IPS-15b (cell line): ENCODE data around the gene HOXD10.

Source experiments
- H3K27me3 ChIP-seq: one replicate; pipeline ENCODE4 v1.6.1; 2013; ENCODE audit warnings: low read length; ENCODE audit not compliant: control insufficient read depth, insufficient read depth
- H3K36me3 ChIP-seq: one replicate; pipeline ENCODE4 v1.6.1; 2013; ENCODE audit warnings: low read length; ENCODE audit not compliant: control insufficient read depth, insufficient read depth
- H3K4me1 ChIP-seq: one replicate; pipeline ENCODE4 v1.6.1; 2013; ENCODE audit warnings: mild to moderate bottlenecking, low read length; ENCODE audit not compliant: control insufficient read depth, insufficient read depth
- H3K4me3 ChIP-seq: one replicate; pipeline ENCODE4 v1.5.1; 2013; ENCODE audit warnings: low read depth, low read length
- H3K9ac ChIP-seq: one replicate; pipeline ENCODE4 v1.6.1; 2013; ENCODE audit warnings: low read depth, mild to moderate bottlenecking, low read length
- H3K9me3 ChIP-seq: one replicate; pipeline ENCODE4 v1.6.1; 2013; ENCODE audit warnings: mild to moderate bottlenecking, low read length; ENCODE audit not compliant: control insufficient read depth, insufficient read depth

Gene HOXD10

DNA sequence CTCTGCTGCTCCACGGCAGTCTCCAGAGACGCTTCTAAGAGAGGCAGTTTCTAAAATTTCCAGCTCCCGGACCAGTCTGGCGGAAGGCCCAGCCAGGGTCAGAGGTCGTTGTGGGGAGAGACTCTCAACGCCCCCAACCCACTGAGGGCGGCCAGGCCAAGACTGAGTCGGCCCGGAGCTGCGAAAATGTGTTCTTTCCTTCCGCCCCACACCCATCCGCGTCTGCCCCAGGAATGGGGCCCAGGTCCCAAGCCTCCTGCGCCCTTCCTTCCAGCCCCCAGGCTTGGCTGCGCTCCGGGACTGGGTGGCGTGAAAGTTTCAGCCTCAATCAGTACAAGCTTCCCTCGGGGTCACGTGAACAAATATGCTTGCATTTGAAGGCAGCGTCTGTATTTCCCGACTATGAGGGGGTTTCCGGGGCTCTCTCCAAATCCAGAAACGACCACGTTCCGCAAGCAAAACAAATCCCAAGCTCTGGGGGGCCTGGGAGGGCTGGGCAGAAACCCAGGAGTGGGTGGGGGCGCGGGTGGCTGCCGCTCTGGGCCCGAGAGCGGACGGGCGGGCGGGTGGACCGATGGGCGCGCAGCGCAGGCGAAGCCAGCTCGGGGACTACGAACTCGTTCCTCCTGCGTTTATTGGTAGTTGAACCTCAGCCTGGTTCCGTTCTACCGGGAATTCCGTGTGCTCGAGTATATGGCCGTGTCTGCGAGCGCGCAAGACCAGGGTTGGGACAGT is 43.8 kb downstream of the HOXD10 start:
- Histone ChIP-seq H3K27me3 (peaks cover 100% of the 10 kb centered on the region), H3K4me1 (peaks cover 4% of the 10 kb centered on the region), H3K9ac (no peak overlapping the region), H3K4me3 (peak overlapping the region; percentile 22), H3K36me3 (no peaks in the 10 kb centered on the region), H3K9me3 (no peaks in the 10 kb centered on the region)

DNA sequence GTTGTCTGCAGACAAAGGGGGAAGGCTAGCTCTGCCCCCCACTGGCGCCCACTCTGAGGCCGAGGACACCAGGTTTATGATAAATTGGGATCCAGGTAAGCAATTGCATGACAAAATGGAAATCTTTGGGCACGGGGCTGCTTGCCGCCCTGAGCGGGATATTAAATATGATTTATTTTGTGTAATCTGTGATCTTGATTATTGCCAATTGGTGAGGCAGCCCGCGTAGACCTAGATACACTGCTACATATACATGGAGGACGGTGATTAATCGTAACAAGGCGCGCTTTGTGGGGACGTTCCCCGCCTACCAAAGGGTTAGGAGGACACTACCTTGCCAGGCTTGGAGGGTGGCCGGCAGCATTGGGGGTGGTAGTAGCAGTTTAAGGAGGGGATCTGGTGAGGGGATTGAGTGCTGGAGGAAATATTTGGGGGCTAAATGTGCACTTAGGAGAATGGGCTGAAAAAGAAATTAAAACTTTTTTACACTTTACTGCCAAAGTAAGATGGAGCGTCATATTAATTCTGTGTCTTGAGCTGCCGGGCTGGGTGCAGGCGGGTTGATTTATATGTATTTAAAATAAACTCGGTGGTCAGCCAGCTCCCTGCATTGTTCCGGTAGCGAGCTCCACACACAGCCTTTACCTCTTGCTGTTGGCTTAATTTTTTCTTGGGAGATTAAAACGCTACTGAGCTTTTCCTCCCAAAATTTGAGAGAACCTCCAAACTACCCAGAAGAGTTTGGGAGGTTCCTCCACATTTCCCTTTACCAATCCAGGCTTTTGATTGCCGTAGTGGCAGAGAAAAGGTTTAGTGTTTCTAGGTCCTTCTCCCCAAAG is 44.6 kb downstream of the HOXD10 start:
- no peaks in the 10 kb centered on the region for H3K9me3 ChIP-seq
- H3K27me3 ChIP-seq, result peaks cover 100% of the 10 kb centered on the region
- H3K4me1 ChIP-seq, result peaks cover 2% of the 10 kb centered on the region
- H3K9ac ChIP-seq, result no peak overlapping the region
- H3K4me3 ChIP-seq, result peak overlapping the region; percentile 12
- H3K36me3 ChIP-seq, result no peaks in the 10 kb centered on the region

DNA sequence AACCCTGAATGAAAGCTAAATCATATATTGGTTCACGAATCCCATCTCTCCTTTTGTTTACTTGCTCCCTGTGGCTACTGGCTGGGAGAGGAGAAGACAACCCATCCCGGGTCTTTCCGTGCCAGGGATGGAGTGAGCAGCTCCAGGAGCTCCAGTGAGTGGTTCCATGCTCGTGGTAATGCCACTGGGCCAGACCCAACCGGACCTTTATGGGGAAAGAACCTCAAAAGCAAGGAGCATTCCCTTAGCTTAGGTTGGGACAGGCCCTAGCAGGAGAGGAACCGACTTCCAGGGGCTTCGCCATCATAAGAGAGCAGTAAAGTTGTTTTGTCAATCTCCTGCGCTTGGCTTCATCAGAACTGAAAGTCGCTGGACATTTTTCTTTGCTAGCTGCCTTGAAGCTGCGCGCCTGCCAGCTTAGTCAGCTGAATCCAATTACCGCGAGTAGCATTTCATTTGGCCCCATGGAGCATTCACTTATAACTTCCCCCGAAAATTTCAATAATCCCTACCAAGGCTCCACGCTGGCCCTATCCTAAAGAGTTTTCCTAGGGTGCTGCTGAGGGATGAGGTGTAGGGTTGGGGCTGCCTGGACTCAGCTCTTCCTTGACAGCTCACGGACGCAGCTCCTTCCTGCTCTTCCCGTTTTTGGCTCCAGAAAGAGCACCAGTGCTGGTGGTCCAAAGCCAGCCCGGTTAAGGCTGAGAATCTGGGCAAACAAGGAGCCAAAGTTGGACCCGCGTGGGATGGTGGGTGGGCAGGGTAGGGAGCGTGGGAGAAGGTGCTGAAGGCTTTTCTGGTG is 45.4 kb downstream of the HOXD10 start:
- H3K4me3 ChIP-seq, result peak overlapping the region; percentile 12
- H3K9ac ChIP-seq, result no peak overlapping the region
- peaks cover 100% of the 10 kb centered on the region for H3K27me3 ChIP-seq
- no peaks in the 10 kb centered on the region for H3K9me3 ChIP-seq
- H3K36me3 ChIP-seq, result no peaks in the 10 kb centered on the region
- peaks cover 2% of the 10 kb centered on the region for H3K4me1 ChIP-seq

DNA sequence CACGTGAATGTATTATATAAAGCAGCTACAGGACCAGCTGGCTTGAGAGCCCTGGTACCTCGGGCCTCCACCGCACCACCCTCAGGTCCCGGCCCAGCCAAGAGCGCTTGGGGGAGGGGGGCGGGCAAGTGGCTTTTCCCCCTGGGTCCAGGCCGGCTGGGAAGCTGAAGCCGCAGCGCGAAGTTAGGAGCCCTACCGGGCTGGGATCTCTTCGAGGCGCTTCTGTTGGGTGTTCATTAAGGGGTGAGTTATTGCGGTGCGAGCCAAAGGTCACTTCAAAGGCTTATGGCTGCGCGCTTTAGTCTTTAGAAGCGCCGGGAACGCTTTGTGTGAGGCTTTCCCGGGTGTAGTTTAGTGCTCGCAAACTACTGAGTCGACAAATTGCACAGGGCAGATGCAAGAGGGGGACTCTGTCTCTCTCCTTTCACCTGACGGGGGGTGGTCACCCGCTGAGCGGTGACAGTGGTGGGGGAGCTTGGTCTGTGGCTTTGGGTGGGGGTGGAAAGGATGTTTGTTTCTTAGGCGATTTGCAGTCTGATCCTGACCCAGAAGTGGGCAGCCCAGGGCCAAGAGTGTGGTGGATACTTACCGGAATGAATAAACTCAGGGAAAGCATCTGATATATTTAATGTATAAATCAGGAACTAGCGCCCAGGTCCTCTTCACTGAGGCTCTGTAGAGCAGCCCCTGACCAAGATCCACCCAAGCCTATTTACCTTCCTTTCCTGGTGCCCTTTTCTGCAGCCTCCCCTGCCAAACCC is 46.5 kb downstream of the HOXD10 start:
- peaks cover 100% of the 10 kb centered on the region for H3K27me3 ChIP-seq
- H3K9ac ChIP-seq, result no peak overlapping the region
- peak overlapping the region; percentile 19 for H3K4me3 ChIP-seq
- H3K9me3 ChIP-seq, result no peaks in the 10 kb centered on the region
- peaks cover 2% of the 10 kb centered on the region for H3K4me1 ChIP-seq
- no peaks in the 10 kb centered on the region for H3K36me3 ChIP-seq

GRCh38 chr2:176163672-176164056 is 47.1 kb downstream of the HOXD10 start:
- Histone ChIP-seq H3K27me3 (peaks cover 100% of the 10 kb centered on the region), H3K4me1 (peaks cover 2% of the 10 kb centered on the region), H3K36me3 (no peaks in the 10 kb centered on the region), H3K9me3 (no peaks in the 10 kb centered on the region), H3K9ac (no peak overlapping the region), H3K4me3 (peak overlapping the region; percentile 19)

DNA sequence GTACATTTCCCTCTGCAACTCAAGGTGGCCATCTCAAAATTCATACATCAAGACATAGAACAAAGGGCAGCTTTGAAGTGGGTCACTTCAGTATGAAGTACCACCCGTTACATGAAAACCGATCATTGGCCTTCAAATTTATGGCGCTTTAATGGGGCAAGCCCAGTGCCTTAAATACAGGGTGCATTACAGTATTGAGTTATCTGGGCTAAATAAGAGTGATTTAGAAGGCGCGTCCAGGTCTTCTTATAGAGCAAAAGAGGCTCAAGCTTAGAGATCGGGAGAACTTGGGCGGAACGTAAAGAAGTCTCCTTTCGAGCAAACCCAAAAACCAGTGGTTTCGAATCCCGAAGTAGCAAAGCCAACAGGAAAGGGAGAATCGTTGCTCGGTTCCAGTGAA is 47.6 kb downstream of the HOXD10 start:
- Histone ChIP-seq H3K4me3 (peak overlapping the region; percentile 18), H3K4me1 (peaks cover 2% of the 10 kb centered on the region), H3K36me3 (no peaks in the 10 kb centered on the region), H3K27me3 (peaks cover 100% of the 10 kb centered on the region), H3K9ac (no peak overlapping the region), H3K9me3 (no peaks in the 10 kb centered on the region)

- Histone ChIP-seq H3K27me3 (peaks cover 100% of the 10 kb centered on the region), H3K9me3 (no peaks in the 10 kb centered on the region), H3K36me3 (no peaks in the 10 kb centered on the region), H3K4me3 (peak overlapping the region; percentile 18), H3K9ac (no peak overlapping the region), H3K4me1 (peaks cover 2% of the 10 kb centered on the region)
These were observed 48.2 kb downstream of the HOXD10 start for GRCh38 chr2:176164611-176165369.

- no peaks in the 10 kb centered on the region for H3K9me3 ChIP-seq
- no peak overlapping the region for H3K9ac ChIP-seq
- H3K4me3 ChIP-seq, result peak overlapping the region; percentile 18
- no peaks in the 10 kb centered on the region for H3K36me3 ChIP-seq
- H3K4me1 ChIP-seq, result peaks cover 2% of the 10 kb centered on the region
- peaks cover 100% of the 10 kb centered on the region for H3K27me3 ChIP-seq
These were observed 48.9 kb downstream of the HOXD10 start for GRCh38 chr2:176165370-176166050.

DNA sequence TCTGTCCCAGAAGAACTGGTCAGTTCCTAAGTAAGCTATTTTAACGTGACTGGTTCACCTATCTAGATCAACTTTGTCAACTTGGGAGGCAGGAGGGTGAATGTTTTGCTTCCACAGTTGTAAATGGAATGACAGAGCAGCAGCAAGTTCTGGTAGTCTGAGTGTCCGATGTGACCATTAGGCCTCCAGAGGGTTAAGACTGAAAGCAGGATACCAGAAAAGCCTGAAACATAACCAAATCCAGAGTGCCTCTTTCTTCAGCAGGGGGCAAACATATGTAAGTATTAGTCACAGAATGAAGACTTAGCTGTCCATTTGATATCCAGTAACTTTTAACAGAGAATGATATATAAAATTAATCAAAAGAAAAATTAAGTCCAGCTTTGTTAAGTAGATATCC is 49.7 kb downstream of the HOXD10 start:
- Histone ChIP-seq H3K27me3 (peaks cover 100% of the 10 kb centered on the region), H3K4me3 (no peak overlapping the region), H3K9me3 (no peaks in the 10 kb centered on the region), H3K4me1 (peaks cover 4% of the 10 kb centered on the region), H3K9ac (no peak overlapping the region), H3K36me3 (no peaks in the 10 kb centered on the region)

GRCh38 chr2:176167398-176167797 is 50.8 kb downstream of the HOXD10 start:
- H3K4me3 ChIP-seq, result no peak overlapping the region
- H3K9ac ChIP-seq, result no peak overlapping the region
- H3K9me3 ChIP-seq, result no peaks in the 10 kb centered on the region
- H3K4me1 ChIP-seq, result peaks cover 4% of the 10 kb centered on the region
- H3K27me3 ChIP-seq, result peaks cover 100% of the 10 kb centered on the region
- H3K36me3 ChIP-seq, result no peaks in the 10 kb centered on the region
